ENCODE results near the gene E2F7.

DNA sequence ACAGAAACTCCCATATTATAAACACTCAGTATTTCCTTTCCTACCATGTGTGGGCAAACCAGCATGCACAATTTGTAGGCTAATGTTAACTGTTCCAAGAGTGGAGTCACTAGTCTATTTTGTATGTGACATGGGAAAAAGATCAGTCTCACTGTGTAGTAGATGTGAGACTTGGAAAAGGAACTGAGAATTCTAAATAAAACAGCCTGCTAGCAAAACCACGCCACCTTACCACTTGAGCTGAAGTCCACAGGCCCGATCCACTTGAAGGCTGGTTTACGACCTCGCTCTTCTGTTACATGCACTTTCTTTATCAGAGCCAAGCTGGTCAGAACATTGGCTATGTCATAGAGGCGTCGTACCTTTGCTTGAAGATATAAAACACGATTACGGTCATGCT is 22.5 kb downstream of the E2F7 start:
- TF ChIP-seq, protein P1, sequence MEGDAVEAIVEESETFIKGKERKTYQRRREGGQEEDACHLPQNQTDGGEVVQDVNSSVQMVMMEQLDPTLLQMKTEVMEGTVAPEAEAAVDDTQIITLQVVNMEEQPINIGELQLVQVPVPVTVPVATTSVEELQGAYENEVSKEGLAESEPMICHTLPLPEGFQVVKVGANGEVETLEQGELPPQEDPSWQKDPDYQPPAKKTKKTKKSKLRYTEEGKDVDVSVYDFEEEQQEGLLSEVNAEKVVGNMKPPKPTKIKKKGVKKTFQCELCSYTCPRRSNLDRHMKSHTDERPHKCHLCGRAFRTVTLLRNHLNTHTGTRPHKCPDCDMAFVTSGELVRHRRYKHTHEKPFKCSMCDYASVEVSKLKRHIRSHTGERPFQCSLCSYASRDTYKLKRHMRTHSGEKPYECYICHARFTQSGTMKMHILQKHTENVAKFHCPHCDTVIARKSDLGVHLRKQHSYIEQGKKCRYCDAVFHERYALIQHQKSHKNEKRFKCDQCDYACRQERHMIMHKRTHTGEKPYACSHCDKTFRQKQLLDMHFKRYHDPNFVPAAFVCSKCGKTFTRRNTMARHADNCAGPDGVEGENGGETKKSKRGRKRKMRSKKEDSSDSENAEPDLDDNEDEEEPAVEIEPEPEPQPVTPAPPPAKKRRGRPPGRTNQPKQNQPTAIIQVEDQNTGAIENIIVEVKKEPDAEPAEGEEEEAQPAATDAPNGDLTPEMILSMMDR (IDR thresholded peaks at IDR 0.05; ENCODE audit: borderline replicate concordance, extremely low read depth, low read length, poor library complexity, severe bottlenecking), result no peak
- TF ChIP-seq EZH2 (IDR thresholded peaks at IDR 0.05; ENCODE audit: borderline replicate concordance, low read depth, low read length, severe bottlenecking), result no peak
